SIG-M5 treated with dmso at 0.1 percent for 504 hours (cell line): Measurements from ENCODE around the gene PMIS2.

Experiments
- DNase-seq: peaks from one replicate; lab custom pipeline; 2025; ENCODE audit not compliant: unreplicated experiment; lab: John Stamatoyannopoulos, UW

Gene PMIS2

GRCh38 chr19:35556025-35556590 lies 29.9 kb upstream of the PMIS2 start:
- DNase-seq, result no peak

- DNase-seq, result no peak
Observed at GRCh38 chr19:35556846-35557538, 29.0 kb upstream of the PMIS2 start.

- no peak for DNase-seq
Observed at GRCh38 chr19:35557539-35558399, 28.2 kb upstream of the PMIS2 start.

GRCh38 chr19:35558400-35559280 lies 27.3 kb upstream of the PMIS2 start:
- DNase-seq, result no peak

- peak; percentile 2 for DNase-seq
Observed at GRCh38 chr19:35559281-35559659, 26.7 kb upstream of the PMIS2 start.

- no peak for DNase-seq
Observed at GRCh38 chr19:35559781-35560180, 26.2 kb upstream of the PMIS2 start.

GRCh38 chr19:35560271-35560670 lies 25.7 kb upstream of the PMIS2 start:
- no peak for DNase-seq

- DNase-seq, result no peak
Observed at GRCh38 chr19:35560677-35561076, 25.3 kb upstream of the PMIS2 start.

GRCh38 chr19:35561436-35561835 lies 24.5 kb upstream of the PMIS2 start:
- no peak for DNase-seq

GRCh38 chr19:35562336-35562735 lies 23.6 kb upstream of the PMIS2 start:
- DNase-seq, result no peak

- no peak for DNase-seq
Observed at GRCh38 chr19:35562776-35563175, 23.2 kb upstream of the PMIS2 start.

- DNase-seq, result no peak
Observed at GRCh38 chr19:35563207-35563829, 22.7 kb upstream of the PMIS2 start, which contains the start of gene ATP4A. Gene ATP4A (minus strand): TSS chr19:35563658. CDS start chr19:35563629, 29 bp downstream.

- no peak for DNase-seq
Observed at GRCh38 chr19:35565016-35565856, 20.7 kb upstream of the PMIS2 start.

GRCh38 chr19:35566738-35567137 lies 19.2 kb upstream of the PMIS2 start:
- no peak for DNase-seq

GRCh38 chr19:35569281-35569781 lies 16.6 kb upstream of the PMIS2 start:
- no peak for DNase-seq

- no peak for DNase-seq
Observed at GRCh38 chr19:35571406-35571965, 14.5 kb upstream of the PMIS2 start.

GRCh38 chr19:35577918-35578317 lies 8.1 kb upstream of the PMIS2 start:
- no peak for DNase-seq

- DNase-seq, result no peak
Observed at GRCh38 chr19:35578707-35579106, 7.3 kb upstream of the PMIS2 start.

- DNase-seq, result no peak
Observed at GRCh38 chr19:35582760-35583159, 3.2 kb upstream of the PMIS2 start.
